ENCODE measurements around the gene ABCG4.

DNA sequence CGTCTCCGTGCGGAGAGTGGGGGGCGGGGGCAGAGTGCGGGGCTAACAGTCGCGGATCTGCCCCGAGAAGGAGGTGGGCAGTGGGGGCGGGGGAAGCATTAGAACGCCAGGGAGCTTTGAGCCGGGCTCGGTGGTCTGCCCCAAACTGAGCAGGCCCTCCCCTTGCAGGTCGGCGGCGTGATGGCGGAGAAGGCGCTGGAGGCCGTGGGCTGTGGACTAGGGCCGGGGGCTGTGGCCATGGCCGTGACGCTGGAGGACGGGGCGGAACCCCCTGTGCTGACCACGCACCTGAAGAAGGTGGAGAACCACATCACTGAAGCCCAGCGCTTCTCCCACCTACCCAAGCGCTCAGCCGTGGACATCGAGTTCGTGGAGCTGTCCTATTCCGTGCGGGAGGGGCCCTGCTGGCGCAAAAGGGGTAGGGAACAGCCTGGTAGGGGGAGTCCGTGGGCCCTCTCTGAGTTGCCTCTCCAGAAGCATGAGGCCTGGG lies 979 bp downstream of the ABCG4 start:
- no peak for TF ChIP-seq POLR2A (IDR thresholded peaks at IDR 0.05)
- TF ChIP-seq, protein P1, sequence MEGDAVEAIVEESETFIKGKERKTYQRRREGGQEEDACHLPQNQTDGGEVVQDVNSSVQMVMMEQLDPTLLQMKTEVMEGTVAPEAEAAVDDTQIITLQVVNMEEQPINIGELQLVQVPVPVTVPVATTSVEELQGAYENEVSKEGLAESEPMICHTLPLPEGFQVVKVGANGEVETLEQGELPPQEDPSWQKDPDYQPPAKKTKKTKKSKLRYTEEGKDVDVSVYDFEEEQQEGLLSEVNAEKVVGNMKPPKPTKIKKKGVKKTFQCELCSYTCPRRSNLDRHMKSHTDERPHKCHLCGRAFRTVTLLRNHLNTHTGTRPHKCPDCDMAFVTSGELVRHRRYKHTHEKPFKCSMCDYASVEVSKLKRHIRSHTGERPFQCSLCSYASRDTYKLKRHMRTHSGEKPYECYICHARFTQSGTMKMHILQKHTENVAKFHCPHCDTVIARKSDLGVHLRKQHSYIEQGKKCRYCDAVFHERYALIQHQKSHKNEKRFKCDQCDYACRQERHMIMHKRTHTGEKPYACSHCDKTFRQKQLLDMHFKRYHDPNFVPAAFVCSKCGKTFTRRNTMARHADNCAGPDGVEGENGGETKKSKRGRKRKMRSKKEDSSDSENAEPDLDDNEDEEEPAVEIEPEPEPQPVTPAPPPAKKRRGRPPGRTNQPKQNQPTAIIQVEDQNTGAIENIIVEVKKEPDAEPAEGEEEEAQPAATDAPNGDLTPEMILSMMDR (IDR thresholded peaks at IDR 0.05), result no peak
